Amniotic epithelial cell (primary cell): ENCODE data around the gene TAGLN3.

Experiments used
- DNase-seq: peaks from one replicate; pipeline ENCODE4 v3.0.0-alpha.2; 2010; ENCODE audit warnings: low read depth

TAGLN3 gene

DNA sequence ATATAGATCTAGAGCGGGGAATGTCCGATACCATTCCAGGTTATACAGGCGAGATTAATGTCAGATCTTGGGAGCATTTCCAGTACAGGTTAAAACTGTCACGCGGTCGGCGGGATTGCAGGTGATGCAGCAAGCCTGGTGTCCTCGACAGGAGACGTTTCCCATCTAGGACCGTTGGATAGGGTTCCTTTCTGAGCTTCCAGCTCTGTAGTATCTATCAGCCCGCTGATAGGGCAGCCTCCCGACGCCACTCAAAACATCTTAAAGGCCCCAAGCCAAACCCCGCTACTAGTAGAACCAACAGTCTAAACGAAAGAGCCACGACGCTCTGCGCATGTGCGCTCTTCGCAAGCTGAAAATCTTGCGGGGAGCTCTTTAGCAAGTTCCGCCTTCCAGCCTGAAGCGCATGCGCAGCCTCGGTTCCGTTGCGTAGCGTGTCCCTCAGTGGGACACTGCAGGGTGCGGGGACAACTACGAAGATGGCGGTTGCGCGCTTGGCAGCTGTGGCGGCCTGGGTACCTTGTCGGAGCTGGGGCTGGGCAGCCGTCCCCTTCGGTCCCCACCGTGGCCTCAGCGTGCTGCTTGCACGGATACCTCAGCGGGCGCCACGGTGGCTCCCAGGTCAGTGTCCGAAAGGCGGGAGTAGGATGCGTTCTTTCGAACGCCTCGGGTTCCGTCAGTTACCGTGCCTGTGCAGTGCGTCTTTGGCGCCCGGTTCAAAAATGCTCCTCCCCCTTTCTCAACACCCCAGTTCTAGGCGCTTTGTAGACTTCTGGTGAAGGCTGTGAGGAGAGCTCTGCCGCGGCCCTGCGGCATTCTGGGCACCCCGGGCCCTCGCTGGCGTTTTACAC is 19.9 kb upstream of the TAGLN3 start, which contains the start of gene ABHD10:
TSS of gene ABHD10 (plus strand) at position 444 of the 851 bp plus-strand sequence. CDS start at position 480, 36 bp downstream.
- peak; percentile 97 for DNase-seq

DNA sequence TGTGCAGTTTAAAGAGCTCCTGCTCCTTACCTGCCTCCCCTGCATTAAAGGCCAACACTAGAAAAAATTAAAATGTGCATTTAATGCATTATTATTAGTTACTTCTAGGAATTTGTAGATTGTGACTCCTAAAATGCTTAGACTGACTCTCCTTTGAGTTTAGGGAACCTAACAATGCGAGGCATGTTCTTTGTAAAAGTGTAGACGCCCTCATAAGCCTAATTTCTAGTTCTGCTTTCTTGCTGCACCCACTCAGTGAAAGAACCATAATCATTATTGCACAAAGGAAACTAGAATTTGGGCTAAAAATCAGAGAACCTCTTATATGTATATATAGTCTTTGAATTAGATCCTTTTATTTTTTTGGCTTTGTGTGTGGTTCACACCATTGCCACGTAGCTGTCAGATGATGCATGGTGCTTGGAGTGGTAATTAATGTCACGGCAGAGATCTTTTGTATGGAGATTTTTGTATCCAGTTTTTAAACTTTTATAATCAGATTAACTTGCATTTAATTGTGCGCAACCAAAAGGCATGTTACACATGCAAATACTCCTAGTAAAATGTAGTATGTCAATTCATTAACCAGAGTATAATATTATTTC is 19.2 kb upstream of the TAGLN3 start:
- DNase-seq: no peak

DNA sequence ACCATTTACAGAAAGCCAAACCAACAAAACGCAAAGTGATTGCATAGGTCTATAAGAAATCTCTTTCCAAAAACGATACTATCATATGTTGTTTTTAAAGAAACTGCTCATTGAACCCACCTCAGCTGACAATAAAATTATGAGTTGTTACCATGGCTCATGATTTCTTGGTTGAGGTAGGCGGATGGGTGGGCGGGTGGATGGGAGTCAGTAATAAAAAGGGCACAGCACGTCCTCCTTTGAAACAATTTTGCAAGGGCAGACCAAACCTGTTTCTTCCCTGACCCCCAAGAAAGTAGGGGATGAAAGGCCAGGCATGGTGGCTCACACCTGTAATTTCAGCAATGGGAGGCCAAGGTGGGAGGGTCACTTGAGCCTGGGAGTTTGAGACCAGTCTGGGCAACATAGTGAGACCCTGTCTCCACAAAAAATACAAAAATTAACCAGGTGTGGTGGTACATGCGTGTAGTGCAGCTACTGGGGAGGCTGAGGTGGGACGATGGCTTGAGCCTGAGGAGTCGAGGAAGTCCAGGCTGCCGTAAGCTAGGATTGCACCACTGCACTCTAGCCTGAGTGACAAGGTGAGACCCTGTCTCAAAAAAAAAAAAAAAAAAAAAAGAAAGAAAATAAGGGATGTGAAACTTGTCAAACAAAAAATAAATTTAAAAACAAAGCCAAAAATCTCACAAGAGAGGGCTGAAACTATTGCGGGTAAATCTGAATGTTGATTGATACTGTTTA is 17.8 kb upstream of the TAGLN3 start:
- no peak for DNase-seq

DNA sequence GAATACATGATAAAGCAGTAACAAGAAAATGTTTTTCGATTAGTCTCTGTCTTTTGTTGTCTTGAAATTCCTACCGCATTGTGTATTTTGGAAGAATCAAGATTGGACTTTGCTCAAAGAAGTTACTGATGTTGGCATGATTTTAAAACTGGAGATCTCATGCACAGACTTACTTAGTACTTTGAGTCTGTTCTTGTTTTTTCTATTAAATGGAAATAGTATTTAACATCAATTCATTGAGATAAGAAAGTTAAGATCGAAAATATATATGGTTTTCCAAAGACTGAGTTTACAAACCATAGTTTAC is 17.3 kb upstream of the TAGLN3 start:
- DNase-seq: no peak

DNA sequence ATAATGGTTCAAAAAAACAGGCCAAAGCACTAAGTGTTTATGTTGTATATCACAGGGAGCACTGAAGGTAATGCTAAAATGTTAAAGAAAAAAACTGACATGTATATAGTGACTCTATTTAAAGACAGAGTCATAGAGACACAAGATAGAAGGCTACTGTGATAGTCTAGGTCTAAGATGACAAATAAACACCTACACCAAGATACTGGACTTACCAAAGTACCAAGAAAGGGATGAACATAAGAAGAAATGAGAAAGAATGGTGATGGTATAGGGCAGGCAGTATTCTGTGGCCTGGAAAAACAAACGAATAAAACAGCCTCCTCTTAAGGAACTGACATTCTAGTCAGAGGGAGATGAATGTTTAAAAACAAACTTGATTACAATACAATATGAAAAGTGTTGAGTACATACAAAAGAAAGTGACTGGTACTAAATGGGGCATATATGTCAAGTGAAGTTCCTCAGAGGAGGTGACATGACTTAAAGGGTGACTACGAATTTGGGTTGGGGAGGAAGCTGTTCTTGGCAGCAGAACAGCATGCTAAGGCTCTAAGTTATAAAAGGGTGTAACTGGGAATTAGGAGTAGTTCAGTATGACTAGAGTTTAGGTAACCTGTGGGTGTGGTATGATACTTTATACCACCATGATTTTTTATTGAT is 14.0 kb upstream of the TAGLN3 start:
- no peak for DNase-seq

DNA sequence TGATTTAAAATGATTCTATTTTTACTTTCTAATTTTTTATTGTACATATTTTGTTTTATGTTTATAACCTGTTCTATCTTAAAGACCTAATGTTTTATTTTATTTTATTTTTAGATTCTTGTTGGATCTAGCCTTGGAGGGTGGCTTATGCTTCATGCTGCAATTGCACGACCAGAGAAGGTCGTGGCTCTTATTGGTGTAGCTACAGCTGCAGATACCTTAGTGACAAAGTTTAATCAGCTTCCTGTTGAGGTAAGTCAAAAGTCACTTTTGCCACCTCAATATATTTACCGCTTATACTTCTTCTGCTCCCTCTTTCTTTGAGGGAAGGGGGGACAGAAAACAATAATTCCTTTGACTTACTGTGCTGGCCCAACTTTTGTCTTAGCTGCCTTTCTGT is 11.9 kb upstream of the TAGLN3 start:
- no peak for DNase-seq

DNA sequence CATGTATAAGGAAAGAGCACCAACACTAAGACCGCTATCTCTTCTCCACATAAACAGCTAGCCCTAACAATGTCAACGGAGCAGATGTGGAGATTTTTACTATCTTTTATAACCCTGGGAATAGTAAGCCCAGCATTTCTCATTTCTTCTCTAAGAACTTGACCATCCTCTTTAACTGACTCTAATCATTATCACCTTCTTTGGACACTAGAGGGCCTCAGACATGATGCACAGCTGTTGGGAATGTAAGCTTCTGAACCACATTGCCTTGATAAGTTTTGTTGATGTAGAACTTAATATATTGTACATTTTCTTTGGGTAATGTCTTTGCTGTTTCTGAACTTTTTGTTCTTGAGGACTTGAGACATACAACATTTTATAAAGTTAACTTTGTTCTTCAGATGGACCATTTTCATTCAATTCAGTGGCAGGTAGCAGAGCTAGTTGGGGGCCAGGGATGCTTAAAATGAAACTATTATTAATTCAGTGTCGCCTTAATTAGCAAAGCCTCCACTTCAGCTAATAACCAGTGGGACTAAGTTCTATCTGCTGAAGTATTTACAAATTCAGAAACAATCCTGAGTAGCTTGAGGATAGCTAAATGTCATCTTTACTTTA is 9.6 kb upstream of the TAGLN3 start:
- DNase-seq: peak; percentile 74

DNA sequence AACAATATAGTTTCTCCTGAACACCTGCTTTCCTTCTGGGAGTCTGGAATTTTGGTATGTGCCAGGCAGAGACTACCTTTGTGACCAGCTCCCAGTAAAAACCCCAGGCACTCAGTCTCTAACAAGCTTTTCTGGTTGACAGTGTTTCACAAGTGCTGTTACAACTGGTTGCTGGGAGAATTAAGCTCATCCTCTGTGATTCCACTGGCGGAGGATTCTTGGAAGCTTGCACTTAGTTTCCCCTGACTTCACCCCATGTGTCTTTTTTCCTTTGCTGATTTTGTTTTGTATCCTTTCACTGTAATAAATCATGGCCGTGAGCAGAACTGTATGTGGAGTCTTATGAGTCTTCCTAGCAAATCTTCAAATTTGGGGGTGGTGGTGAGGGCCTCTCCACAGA is 5.7 kb upstream of the TAGLN3 start:
- DNase-seq: no peak

DNA sequence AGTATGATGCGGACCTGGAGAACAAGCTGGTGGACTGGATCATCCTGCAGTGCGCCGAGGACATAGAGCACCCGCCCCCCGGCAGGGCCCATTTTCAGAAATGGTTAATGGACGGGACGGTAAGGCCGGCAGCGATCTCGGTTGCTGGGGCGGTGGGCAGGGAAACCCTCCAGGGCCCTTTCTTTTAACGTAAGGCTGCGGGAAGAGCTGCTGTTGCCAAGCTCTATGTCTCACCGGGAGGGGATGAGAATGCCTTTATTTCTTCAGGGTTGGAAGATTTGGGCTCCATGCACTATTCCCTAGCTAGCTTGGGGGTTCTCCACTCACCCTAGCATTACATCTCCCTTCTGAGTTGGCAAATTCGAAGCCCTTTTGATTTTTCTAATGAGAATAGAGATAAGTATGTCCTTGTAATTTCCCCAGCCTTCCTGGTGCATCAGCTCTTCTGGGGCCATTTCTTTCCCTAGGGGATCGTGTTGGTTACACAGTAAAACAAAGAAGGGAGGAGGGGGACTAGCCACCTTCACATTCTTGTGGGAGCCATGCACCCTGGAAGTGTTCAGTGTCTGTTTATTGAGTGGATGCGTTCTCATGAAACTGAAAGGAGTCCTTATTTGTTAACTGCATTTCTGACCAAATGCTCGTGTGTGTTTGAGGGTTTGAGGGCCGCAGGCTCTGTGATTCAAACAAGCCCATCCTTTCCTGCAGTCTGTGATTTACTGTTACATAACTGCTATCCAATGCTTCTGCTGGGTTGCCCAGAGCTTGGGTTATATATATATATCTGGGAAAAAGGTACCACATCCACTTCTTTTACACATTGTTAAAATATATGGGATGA is 982 bp downstream of the TAGLN3 start:
- DNase-seq: no peak

DNA sequence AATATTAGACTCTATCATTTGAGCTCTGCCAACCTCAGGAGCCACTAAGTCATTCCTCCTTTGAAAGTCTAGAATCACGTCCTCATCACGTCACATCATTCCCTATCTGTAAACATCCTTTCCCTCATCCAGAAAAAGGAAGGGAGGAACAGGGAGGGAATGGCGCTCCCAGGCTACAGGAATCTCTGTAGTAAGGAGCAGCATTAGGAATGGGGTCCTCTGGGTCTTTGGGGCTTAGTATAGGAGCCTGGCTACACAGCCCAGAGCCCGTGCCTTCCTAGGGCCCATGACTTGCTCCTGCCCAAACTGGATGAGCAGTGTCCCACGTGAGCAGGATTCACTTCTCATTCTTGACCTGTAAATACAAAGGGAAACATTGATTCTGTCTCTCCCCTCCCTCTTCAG is 1.6 kb downstream of the TAGLN3 start:
- DNase-seq: no peak

DNA sequence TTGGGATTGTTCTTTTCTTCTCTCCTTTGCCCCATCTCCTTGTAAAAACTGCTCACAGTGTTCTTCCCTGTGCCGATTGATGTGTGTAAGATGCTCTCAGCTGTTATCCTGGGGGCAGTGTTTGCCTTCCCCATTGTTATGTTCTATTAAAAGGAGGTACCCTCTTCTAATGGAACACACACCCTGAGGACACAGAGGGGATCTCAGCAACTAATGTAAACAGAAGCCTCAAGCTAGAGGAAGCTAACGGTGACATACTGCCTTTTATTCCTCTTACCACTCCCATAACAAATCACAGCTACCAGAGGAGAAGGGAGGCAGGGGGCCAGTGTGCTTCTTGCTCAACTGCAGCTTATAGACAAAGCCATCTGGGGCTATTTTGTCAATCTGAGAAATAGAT is 2.2 kb downstream of the TAGLN3 start:
- no peak for DNase-seq

DNA sequence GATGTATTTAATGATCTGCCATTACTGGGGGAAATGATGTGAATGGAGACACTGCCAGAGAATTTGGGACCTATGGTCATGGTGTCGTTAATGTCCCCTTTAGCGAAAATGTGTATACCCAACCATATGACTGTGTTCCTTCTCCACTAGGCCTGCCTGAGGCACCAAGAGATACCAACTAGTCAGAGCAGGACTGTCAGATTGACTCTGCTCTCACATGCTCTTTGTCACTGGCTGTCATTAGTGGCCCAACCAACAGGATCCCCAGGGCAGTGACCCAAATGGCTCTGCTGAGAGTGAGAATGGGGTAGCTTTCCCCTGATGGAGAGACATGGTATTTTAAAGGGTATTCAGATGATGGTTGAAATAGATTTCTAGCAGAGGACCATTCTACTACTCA is 2.8 kb downstream of the TAGLN3 start:
- no peak for DNase-seq

DNA sequence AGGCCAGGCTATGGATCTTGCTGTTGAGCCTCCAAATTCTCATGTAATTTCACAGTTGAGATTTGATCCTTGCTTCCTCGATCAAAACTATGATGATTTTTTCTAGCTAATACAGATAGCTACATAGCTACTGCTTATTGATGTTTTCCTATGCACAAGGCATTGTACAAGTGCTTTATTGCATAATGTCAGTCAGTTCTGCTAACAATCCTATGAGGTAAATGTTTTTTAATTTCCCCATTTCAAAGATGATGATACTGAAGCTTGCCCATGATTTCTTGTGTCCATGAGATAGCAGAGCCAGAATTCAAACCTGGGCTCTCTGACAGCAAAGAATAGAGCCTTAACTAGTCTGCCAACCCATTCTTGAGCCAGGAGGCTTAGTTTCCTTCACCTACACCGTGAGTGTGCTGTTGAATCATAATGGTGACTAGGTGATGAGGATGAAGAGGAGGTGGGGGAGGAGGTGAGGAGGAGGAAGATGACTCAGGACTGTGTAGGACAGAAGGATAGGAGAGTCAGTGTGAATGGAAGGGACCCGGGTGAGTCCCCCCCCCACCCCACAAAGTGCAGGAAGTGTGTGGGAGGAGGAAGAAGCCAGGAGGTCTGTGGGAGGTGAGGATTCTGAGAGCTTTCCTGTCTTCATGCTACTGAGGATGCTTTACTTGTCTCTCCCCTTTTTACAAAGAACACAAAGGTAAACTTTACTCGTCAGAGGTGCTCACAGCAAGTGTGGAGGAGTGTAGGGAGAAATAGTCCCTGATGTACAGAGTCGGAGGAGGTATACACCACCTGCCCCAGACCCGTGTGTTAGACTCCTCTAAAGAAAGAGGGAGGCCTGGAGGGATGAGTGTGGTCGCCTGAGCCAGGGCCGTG is 3.6 kb downstream of the TAGLN3 start:
- peak; percentile 44 for DNase-seq

DNA sequence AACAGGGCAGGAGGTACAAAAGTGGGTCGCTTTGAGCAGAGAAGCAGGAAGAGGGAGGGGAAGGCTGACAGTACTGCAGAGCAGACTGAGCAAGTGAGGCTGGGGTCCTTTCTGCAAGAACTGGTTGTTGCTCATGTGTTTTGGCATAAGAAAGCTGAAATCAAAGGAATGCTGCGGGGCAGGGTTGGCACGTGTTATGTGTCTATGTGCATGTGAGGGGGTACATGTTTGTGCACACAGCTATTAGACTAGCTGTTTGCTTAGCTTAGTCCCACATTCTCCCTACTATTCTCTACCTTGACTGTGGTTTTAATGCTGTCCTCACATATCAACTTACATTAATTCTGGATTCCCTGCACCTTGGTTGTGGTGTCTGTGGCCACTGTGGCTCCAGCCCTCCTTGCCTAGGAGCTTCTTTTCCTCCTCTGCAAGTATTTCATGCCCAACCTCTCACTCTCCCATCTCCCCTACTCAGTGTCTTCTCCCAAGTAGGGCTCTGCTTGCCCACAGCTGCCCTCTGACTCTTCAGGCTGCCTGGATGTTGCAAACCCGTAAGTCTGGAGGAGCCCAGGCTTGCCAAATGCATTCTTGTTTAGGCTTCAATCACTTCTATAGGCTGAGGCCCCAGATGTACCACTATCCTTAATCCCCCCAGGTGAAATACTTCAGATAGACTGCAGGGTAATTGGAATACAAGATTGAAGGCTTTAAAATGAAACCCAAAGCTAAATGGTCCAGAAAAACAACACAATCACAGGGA is 4.8 kb downstream of the TAGLN3 start:
- no peak for DNase-seq

DNA sequence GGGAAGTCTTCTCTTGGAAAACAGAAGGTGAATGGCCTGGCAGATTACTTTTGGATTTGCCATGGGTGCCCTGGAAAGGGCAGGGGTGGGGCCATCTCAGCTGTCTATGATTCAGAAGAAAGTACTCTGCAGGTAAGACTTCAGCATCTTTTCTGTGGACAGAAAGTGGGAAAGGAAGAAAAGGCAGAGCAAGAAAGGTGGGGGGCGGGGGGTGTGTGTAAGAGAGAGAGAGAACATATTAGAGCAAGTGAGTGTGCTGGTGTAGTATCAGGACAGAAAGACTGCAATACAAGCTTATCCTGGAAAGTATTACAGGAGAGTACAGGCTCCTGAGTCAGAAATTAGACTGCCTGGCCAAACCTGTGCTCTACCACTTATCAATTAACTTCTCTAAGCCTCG is 5.5 kb downstream of the TAGLN3 start:
- DNase-seq: no peak

DNA sequence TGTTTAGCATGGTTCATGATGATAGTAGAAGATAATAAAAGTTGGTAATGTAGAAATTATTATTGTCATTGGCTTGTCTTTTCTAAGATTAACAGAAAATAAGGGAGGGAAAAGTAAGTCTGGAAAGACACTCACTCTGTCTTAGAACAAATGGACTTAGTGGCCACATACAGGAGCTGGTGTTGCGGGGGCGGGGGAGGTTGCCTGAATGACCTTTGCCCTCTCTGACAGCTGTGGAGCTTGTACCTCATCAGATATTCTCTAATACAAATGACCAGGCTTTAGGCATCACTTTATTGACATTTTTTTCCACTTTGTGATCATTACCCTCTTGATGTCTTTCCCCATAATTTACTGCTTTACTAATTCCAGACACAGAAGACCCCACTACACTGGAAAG is 5.9 kb downstream of the TAGLN3 start:
- DNase-seq: no peak

DNA sequence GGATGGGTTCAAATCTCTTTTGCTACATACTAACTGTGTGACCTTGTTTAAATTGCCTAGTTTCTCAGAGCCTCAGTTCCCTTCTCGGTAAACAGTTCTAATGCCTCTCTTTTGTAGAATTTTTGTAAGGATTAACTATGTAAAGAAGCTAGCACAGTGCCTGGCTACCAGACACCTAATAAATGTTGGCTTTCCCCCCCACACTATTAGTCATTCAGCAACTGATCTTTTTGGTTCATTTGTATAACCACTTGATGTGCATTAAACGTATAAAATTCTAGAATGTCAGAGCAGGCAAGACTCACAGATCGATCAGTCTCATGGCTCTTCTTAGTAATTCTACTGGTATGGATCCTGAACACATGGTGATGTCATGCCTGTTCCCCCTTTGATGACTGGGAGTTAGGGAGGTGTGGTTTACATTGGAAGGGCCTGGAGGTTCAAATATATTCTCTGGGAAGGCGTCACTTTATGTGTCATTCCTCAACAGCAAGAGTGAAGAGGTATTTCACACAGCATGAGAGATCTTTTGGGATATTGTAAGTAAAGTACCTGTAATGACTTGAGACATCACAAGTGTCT is 6.5 kb downstream of the TAGLN3 start:
- no peak for DNase-seq

DNA sequence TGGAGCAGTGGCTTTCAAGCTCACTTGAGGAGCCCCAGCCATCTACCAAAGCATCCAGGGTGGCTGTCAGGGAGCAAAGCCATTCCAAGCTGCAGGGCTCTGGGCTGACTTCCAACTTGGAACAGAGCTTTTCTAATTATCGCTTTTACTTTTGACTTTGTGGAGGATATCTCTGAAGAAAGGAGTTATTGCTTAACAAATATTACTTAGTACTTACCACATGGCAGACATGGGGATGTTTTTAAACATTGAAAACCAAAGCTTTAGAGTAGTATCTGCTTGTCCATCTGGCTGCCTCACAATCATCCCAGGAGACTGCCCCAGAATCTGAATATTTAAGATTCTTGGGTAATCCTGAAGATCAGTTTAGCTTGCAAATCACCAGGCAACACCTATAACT is 8.9 kb downstream of the TAGLN3 start:
- peak; percentile 85 for DNase-seq

DNA sequence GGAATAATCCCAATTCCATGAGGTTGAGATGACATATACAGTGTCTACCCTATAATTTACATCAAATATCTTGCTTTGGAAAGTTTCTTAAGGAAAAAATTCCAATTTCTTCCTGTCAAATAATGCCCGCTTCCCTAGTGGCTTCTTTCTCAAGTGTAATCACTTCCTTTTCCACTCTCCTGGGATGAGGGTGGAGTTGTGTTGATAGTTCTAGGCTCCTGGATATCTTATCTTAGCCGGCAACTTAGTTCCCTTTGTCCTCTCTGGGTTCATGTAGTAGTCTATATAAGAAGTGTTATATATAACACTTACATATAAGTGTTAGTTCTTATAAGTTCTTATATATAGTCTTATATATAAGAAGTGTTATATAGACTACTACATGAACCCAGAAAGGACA is 10.9 kb downstream of the TAGLN3 start:
- DNase-seq: no peak
